Prostate gland (tissue), 2 donors: ENCODE data around the gene RGS3.

Source experiments
- POLR2A ChIP-seq: fragments of 450-650 bp; IDR thresholded peaks from one replicate; pipeline ENCODE4 v1.6.1; 2016; ENCODE audit warnings: antibody characterized with exemption, mild to moderate bottlenecking
- POLR2AphosphoS5 ChIP-seq: sonication (generic); formaldehyde crosslinking; IDR thresholded peaks from one replicate; pipeline ENCODE4 v1.6.1; 2017; ENCODE audit warnings: antibody characterized with exemption
- TF ChIP-seq, protein P1 (sequence below), 4 experiments: fragments of 200-600 bp in 2 of 4; fragments of 450-650 bp in 2 of 4; sonication (generic) in 2 of 4; IDR thresholded peaks; 1 replicate in 3 of 4; 2 replicates in 1 of 4; pipeline ENCODE4 v1.5.1; 2016 to 2019; ENCODE audit warnings: antibody characterized with exemption in 4 of 4, mild to moderate bottlenecking in 2 of 4, moderate library complexity in 2 of 4

DNA sequence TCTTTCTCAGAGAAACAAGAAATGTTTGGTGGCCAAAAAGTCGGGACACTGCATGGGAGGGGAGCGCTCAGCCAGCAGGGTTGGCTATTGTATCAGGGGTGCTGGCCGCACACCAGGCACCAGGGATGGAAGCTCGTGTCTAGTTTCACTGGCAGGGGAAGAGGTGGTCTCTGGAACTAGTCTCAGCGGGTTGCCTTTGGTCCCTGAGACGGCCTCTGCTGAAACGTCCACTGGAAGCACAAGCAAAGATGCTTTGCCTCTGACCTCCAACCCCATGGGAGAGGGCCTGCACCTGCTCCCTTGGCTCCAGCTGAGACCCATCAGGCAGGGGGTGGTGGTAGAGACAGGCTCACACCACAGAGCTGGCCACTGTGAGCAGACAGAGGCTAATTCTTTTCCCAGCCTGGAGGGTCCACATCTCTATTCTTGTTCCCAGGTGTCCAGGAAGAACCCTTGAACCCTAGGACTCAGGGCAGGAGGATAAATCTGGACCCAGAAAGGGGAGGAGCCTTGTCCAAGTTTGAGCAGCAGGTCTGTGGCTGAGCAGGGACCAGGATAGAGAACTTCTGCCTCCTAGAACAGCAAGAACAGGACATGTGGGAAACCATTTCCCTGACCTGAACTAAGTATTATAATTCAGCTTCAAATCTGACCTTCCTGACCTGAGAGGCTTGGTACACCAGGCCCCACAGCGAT lies 102.6 kb downstream of the RGS3 start:
- TF ChIP-seq, protein P1, sequence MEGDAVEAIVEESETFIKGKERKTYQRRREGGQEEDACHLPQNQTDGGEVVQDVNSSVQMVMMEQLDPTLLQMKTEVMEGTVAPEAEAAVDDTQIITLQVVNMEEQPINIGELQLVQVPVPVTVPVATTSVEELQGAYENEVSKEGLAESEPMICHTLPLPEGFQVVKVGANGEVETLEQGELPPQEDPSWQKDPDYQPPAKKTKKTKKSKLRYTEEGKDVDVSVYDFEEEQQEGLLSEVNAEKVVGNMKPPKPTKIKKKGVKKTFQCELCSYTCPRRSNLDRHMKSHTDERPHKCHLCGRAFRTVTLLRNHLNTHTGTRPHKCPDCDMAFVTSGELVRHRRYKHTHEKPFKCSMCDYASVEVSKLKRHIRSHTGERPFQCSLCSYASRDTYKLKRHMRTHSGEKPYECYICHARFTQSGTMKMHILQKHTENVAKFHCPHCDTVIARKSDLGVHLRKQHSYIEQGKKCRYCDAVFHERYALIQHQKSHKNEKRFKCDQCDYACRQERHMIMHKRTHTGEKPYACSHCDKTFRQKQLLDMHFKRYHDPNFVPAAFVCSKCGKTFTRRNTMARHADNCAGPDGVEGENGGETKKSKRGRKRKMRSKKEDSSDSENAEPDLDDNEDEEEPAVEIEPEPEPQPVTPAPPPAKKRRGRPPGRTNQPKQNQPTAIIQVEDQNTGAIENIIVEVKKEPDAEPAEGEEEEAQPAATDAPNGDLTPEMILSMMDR (IDR thresholded peaks at IDR 0.05) = no peak
- TF ChIP-seq POLR2A = no peak
- TF ChIP-seq POLR2AphosphoS5 = no peak
